Activated T-cell treated with anti-CD3 and anti-CD28 coated beads for 4 hours (primary cell): ENCODE measurements around the gene MYH7B.

Experiments
- DNase-seq: peaks from one replicate; pipeline ENCODE4 v3.0.0-alpha.2; 2020

The MYH7B gene

GRCh38 chr20:34955231-34956040, at the start of gene MYH7B, which contains the start of gene GSS:
TSS of gene MYH7B (plus strand) at chr20:34955868. CDS start at chr20:34978006, 22,138 bp downstream.
TSS of gene GSS (minus strand) at chr20:34955806. CDS start at chr20:34951852, 3,954 bp downstream.
- peak; percentile 98 for DNase-seq

- DNase-seq, result no peak
Observed at GRCh38 chr20:34907616-34908469, 47.8 kb upstream of the MYH7B start.

- DNase-seq, result no peak
Observed at GRCh38 chr20:34915131-34915530, 40.5 kb upstream of the MYH7B start.

- no peak for DNase-seq
Observed at GRCh38 chr20:34915749-34916455, 39.8 kb upstream of the MYH7B start.

GRCh38 chr20:34916774-34917354, 38.8 kb upstream of the MYH7B start:
- DNase-seq, result no peak

GRCh38 chr20:34920055-34920454, 35.6 kb upstream of the MYH7B start:
- DNase-seq, result no peak

- no peak for DNase-seq
Observed at GRCh38 chr20:34921436-34921835, 34.2 kb upstream of the MYH7B start.

- no peak for DNase-seq
Observed at GRCh38 chr20:34922654-34923381, 32.9 kb upstream of the MYH7B start.

GRCh38 chr20:34923414-34923813, 32.3 kb upstream of the MYH7B start:
- DNase-seq, result no peak

GRCh38 chr20:34925341-34925740, 30.3 kb upstream of the MYH7B start:
- no peak for DNase-seq

GRCh38 chr20:34925981-34926380, 29.7 kb upstream of the MYH7B start:
- DNase-seq, result no peak

- no peak for DNase-seq
Observed at GRCh38 chr20:34926581-34926980, 29.1 kb upstream of the MYH7B start.

- DNase-seq, result no peak
Observed at GRCh38 chr20:34927736-34928135, 27.9 kb upstream of the MYH7B start.

GRCh38 chr20:34928411-34928810, 27.3 kb upstream of the MYH7B start:
- no peak for DNase-seq

GRCh38 chr20:34931771-34932170, 23.9 kb upstream of the MYH7B start:
- DNase-seq, result no peak

GRCh38 chr20:34938466-34939163, 17.1 kb upstream of the MYH7B start:
- DNase-seq, result no peak

GRCh38 chr20:34940081-34940481, 15.6 kb upstream of the MYH7B start:
- no peak for DNase-seq

- no peak for DNase-seq
Observed at GRCh38 chr20:34941226-34941625, 14.4 kb upstream of the MYH7B start.

GRCh38 chr20:34942301-34942700, 13.4 kb upstream of the MYH7B start:
- no peak for DNase-seq

- DNase-seq, result no peak
Observed at GRCh38 chr20:34943808-34944567, 11.7 kb upstream of the MYH7B start.
